Gastroesophageal sphincter (tissue), 3 donors: ENCODE data around the gene MSH3.

Source experiments
- EP300 ChIP-seq: sonication (generic); formaldehyde crosslinking; IDR thresholded peaks from one replicate; pipeline ENCODE4 v1.6.1; 2017; ENCODE audit warnings: antibody characterized with exemption, mild to moderate bottlenecking
- POLR2A ChIP-seq, 2 donors: fragments of 450-650 bp; IDR thresholded peaks; one replicate each; pipeline ENCODE4 v1.6.1; 2017; ENCODE audit warnings: antibody characterized with exemption in 2 of 2, mild to moderate bottlenecking in 2 of 2, moderate library complexity in 1 of 2
- POLR2AphosphoS5 ChIP-seq: sonication (generic); formaldehyde crosslinking; IDR thresholded peaks from one replicate; pipeline ENCODE4 v1.6.1; 2017; ENCODE audit warnings: antibody characterized with exemption
- TF ChIP-seq, protein P1 (sequence below), 4 experiments: fragments of 200-600 bp in 2 of 4; fragments of 450-650 bp in 2 of 4; sonication (generic) in 1 of 4; IDR thresholded peaks; one replicate each; pipeline ENCODE4 v1.5.1; 2017 to 2019; ENCODE audit warnings: antibody characterized with exemption in 4 of 4, mild to moderate bottlenecking in 2 of 4, moderate library complexity in 2 of 4

DNA sequence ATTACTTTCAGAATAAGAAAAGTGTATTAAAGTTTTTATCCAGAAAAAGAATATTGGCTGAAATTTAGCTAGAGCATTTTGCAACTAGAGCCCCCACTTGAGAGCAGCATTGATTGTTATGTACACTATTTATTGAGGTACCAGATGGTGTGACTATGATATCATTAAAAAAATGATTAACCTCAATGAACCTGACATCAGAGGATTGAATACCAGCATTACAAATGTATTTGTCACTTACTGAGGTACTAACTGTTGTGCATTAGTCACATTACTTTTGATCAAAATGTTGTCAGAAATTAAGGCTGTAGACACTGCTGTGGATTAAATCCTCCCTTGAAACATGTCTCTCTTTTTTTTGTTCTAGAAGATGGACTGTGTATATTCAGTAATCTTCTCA lies 128.2 kb downstream of the MSH3 start:
- TF ChIP-seq, protein P1, sequence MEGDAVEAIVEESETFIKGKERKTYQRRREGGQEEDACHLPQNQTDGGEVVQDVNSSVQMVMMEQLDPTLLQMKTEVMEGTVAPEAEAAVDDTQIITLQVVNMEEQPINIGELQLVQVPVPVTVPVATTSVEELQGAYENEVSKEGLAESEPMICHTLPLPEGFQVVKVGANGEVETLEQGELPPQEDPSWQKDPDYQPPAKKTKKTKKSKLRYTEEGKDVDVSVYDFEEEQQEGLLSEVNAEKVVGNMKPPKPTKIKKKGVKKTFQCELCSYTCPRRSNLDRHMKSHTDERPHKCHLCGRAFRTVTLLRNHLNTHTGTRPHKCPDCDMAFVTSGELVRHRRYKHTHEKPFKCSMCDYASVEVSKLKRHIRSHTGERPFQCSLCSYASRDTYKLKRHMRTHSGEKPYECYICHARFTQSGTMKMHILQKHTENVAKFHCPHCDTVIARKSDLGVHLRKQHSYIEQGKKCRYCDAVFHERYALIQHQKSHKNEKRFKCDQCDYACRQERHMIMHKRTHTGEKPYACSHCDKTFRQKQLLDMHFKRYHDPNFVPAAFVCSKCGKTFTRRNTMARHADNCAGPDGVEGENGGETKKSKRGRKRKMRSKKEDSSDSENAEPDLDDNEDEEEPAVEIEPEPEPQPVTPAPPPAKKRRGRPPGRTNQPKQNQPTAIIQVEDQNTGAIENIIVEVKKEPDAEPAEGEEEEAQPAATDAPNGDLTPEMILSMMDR (IDR thresholded peaks at IDR 0.05) = no peak
- TF ChIP-seq POLR2AphosphoS5 = no peak
- TF ChIP-seq EP300 = no peak
- no peak for TF ChIP-seq POLR2A (IDR thresholded peaks at IDR 0.05)
